ENCODE data around the gene RAB40C. TPM values are rescaled to one million over a fixed set of nuclear protein-coding genes. Genes with fewer than 3 reads are reported as not detected.

The RAB40C gene
- total and polyA plus RNA-seq, 2 donors (not counting 1 experiment from before 2014, with no cell fraction given) = 12.7 to 26.9 TPM

- WGBS (ENCODE audit: insufficient coverage) = 85% methylated on average over 22 of the region's 24 CpGs
- Mint-ChIP-seq H3K9me3 (ENCODE audit: insufficient read depth) (no peaks in the 10 kb centered on the region), H3K4me1 (peaks cover 45% of the 10 kb centered on the region), H3K27ac (no peak overlapping the region), H3K4me3 (no peak overlapping the region), H3K27me3 (no peaks in the 10 kb centered on the region)
- Histone ChIP-seq H4K20me1 (ENCODE audit: control insufficient read depth, insufficient read depth, low read length, poor library complexity, severe bottlenecking) (peaks cover 40% of the 10 kb centered on the region), H3K9me3 (ENCODE audit: control extremely low read depth in 1 of 3, control insufficient read depth in 2 of 3, insufficient read depth in 1 of 3, low read length in 2 of 3) (no peaks in the 10 kb centered on the region), H3K27ac (ENCODE audit: low read length in 2 of 2) (no peak overlapping the region), H3K27me3 (replicated peaks in 1 of 4; ENCODE audit: control extremely low read depth in 1 of 4, control insufficient read depth in 3 of 4, insufficient read depth in 4 of 4, low read length in 3 of 4) (no peaks in the 10 kb centered on the region), H3K36me3 (replicated peaks in 1 of 2; ENCODE audit: control extremely low read depth in 1 of 2, control insufficient read depth in 1 of 2, extremely low read depth in 1 of 2, insufficient read depth in 2 of 2, low read length in 1 of 2) (no peaks in the 10 kb centered on the region), H2AFZ (ENCODE audit: insufficient read depth, low read depth, low read length, poor library complexity, severe bottlenecking) (no peak overlapping the region), H3K79me2 (ENCODE audit: control insufficient read depth, insufficient read depth, low read length) (peaks cover 72% of the 10 kb centered on the region), H3K4me2 (replicated peaks; ENCODE audit: low read depth, low read length, poor library complexity, severe bottlenecking) (no peak overlapping the region), H3K4me1 (ENCODE audit: control insufficient read depth in 2 of 2, insufficient read depth in 2 of 2, low read length in 2 of 2) (peaks cover 14 to 25% of the 10 kb centered on the region in 2 donors), H3K4me3 (ENCODE audit: control extremely low read depth in 1 of 5, extremely low read depth in 1 of 5, insufficient read depth in 1 of 5, low read depth in 2 of 5, low read length in 4 of 5) (no peak overlapping the region), H3K9ac (ENCODE audit: low read length) (no peak overlapping the region)
- TF ChIP-seq EZH2 (IDR thresholded peaks at IDR 0.05; ENCODE audit: borderline replicate concordance, insufficient read depth, low read depth, low read length, poor library complexity, severe bottlenecking) = no peak
- no peak for TF ChIP-seq CTCF (IDR thresholded peaks at IDR 0.05)
- ChIA-PET CTCF (interaction anchor here (1.0 kb wide), 1 partner anchor 9 kb away, joined by 4 read pairs; no protein-coding TSS in a partner anchor), POLR2A (interaction anchor here (0.6 to 1.4 kb wide), 2 partner anchors 44 to 396 kb away, joined by 3 to 5 read pairs; partner anchors contain the start of gene METTL26)
- DNase-seq = no peak
- intact Hi-C loops (cut with micrococcal nuclease) = no loop called here
- ATAC-seq (ENCODE audit: low read depth) = no peak
Measured at GRCh38 chr16:592518-593306, 2.8 kb downstream of the RAB40C start.

- Mint-ChIP-seq H3K4me1 (peaks cover 39% of the 10 kb centered on the region), H3K9me3 (ENCODE audit: insufficient read depth) (no peaks in the 10 kb centered on the region), H3K27ac (peak overlapping the region; percentile 15), H3K27me3 (no peaks in the 10 kb centered on the region), H3K4me3 (peak overlapping the region; percentile 14)
- H3K4me3 ChIP-seq (ENCODE audit: control extremely low read depth in 1 of 5, extremely low read depth in 1 of 5, insufficient read depth in 1 of 5, low read depth in 2 of 5, low read length in 4 of 5) = no peak overlapping the region
- no peak overlapping the region for H3K9ac ChIP-seq (ENCODE audit: low read length)
- 92% methylated on average over 9 of the region's 9 CpGs for WGBS (ENCODE audit: insufficient coverage)
- H3K36me3 ChIP-seq (replicated peaks in 1 of 2; ENCODE audit: control extremely low read depth in 1 of 2, control insufficient read depth in 1 of 2, extremely low read depth in 1 of 2, insufficient read depth in 2 of 2, low read length in 1 of 2) = no peaks in the 10 kb centered on the region
- H3K27me3 ChIP-seq (replicated peaks in 1 of 4; ENCODE audit: control extremely low read depth in 1 of 4, control insufficient read depth in 3 of 4, insufficient read depth in 4 of 4, low read length in 3 of 4) = no peaks in the 10 kb centered on the region
- no peak for DNase-seq
- no peaks in the 10 kb centered on the region for H3K9me3 ChIP-seq (ENCODE audit: control extremely low read depth in 1 of 3, control insufficient read depth in 2 of 3, insufficient read depth in 1 of 3, low read length in 2 of 3)
- peaks cover 8 to 18% of the 10 kb centered on the region in 2 donors for H3K4me1 ChIP-seq (ENCODE audit: control insufficient read depth in 2 of 2, insufficient read depth in 2 of 2, low read length in 2 of 2)
- no peak for ATAC-seq (ENCODE audit: low read depth)
- intact Hi-C loops (cut with micrococcal nuclease) = no loop called here
- TF ChIP-seq CTCF (IDR thresholded peaks at IDR 0.05) (no peak), EZH2 (IDR thresholded peaks at IDR 0.05; ENCODE audit: borderline replicate concordance, insufficient read depth, low read depth, low read length, poor library complexity, severe bottlenecking) (no peak)
- peaks cover 72% of the 10 kb centered on the region for H3K79me2 ChIP-seq (ENCODE audit: control insufficient read depth, insufficient read depth, low read length)
- H2AFZ ChIP-seq (ENCODE audit: insufficient read depth, low read depth, low read length, poor library complexity, severe bottlenecking) = no peak overlapping the region
- ChIA-PET CTCF (interaction anchor here (0.5 to 1.1 kb wide), 3 partner anchors 8 to 161 kb away, joined by 4 read pairs; no protein-coding TSS in a partner anchor), POLR2A (interaction anchor here (0.6 kb wide), 1 partner anchor 218 kb away, joined by 4 read pairs; no protein-coding TSS in a partner anchor)
- H4K20me1 ChIP-seq (ENCODE audit: control insufficient read depth, insufficient read depth, low read length, poor library complexity, severe bottlenecking) = peaks cover 40% of the 10 kb centered on the region
- no peak overlapping the region for H3K4me2 ChIP-seq (replicated peaks; ENCODE audit: low read depth, low read length, poor library complexity, severe bottlenecking)
- no peak overlapping the region for H3K27ac ChIP-seq (ENCODE audit: low read length in 2 of 2)
Measured at GRCh38 chr16:593406-593805, 3.5 kb downstream of the RAB40C start.

All from B cell (primary cell).